ENCODE measurements around the gene HSH2D.
"Not testable (repeated sequence)": the region's sequence is repeated elsewhere in the genome, so short reads cannot be mapped to it uniquely, and the experiment has no call there.

Gene HSH2D, protein sequence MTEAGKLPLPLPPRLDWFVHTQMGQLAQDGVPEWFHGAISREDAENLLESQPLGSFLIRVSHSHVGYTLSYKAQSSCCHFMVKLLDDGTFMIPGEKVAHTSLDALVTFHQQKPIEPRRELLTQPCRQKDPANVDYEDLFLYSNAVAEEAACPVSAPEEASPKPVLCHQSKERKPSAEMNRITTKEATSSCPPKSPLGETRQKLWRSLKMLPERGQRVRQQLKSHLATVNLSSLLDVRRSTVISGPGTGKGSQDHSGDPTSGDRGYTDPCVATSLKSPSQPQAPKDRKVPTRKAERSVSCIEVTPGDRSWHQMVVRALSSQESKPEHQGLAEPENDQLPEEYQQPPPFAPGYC

DNA sequence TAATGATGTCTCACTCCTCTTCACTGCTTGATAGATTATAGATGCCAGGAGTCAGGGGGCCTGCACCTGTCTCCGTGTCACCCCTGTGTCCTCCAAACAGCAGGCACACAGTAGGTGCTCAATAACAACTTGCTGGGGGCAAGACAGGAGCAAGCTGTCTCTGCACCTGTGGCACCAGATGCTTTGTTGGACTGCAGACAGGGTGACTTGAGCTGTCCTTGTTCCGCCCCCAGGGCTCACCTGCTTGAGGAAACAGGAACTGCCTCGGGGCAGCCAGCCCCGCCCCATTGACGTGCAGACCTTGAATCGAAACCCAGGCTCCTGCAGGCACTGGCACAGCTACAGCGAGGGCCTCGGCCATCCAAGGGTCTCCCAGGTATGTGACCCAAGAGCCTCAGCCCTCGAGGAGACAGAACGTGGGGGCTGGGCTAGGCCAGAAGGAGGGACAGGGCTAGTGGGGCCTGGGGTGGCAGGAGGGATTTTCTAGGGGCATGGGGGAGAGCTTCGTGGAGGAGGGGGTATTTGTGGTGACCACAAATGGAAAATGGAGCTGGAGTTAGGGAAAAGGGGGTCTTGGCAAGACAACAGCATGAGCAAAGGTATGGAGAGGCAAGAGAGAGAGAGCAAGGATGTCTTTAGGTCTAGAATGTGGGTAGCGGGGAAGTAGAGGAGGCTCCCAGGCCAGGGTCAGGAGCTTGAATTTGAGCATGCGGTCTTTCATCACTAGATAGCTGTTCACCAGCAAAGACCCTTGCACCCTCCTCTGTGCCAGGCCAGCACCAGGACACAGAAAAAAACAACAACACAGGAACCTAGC, at the start of gene HSH2D:
Gene HSH2D, plus strand, starts transcription at position 287 of the 817 bp plus-strand sequence. CDS start 5,066 bp downstream, outside the sequence.
- no peak for FAIRE-seq

DNA sequence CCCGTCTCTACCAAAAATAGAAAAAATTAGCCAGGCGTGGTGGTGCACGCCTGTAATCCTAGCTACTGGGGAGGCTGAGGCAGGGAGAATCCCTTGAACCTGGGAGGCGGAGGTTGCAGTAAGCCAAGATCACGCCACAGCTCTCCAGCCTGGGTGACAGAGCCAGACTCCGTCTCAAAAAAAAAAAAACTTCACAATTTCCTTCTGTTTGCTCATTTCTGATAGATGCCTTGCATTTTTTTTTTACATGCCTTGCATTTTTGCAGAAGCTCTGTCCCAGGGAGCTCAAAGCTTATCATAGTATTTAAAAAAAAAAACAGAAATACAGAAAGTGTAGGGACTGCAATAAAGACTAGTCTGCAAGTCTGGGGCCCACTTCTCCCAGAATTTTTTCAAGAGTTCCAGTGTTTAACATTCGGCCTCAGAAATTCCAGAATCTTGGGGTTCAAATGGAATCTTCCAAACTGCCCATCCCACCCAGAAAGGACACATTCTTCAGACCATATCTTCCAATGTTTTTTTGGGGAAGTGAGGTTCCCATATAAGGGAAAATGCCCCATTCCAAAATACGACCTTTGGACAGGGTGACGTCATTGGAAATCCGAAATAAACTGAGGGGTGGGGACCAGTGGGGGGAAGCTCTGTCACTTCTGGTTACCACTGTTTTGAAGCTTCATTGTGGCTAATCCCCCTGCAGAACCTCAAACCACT, 49.0 kb upstream of the HSH2D start:
- FAIRE-seq, result no peak

DNA sequence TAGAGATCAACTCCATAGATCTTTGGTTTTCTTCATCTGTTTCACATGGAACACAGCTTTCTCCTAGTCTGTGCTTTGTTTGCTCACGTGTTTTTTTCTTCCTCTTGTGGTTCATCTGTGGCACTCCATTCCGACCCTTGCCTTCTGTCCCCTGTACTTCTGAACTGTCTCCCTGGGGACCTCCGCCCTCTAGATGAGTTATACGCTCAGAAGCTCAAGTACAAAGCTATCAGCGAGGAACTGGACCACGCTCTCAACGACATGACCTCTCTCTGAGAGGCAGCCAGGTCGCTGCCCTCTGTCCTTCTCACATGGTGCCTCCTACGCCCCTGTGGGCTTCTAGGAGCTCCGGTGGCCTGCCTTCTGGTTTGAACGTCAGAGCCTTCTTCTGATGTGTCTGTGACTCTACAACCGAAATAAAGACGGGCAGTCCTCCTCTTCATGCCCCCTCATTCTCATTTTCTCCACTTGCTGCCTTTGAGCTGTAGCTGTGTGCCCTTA, 48.4 kb upstream of the HSH2D start:
- FAIRE-seq, result no peak

DNA sequence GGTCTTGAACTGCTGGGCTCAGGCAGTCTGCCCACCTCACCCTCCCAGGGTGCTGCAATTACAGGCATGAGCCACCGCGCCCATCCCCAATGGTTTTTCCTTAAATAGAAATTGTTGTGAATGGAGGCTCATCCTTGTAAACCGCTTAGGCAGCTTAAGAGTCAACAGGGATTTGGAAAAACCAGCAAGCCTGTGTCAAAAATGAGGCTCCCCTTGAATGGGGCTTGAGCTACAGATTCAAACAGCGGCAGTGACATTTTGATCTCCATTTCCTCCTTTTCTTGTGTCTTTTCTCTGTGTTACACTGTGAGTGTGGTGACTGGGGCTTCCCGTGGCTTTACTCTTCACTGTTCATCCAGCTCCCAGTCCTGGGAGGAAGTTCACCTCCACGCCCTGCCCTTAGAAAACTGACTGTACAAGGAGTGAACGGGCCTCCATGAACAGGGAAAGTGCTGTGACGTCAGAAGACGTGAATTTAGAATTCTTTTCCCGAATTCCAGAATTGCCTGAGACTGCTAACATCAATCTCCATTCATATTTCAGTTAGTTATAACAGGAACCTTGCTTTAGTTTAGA, 47.1 kb upstream of the HSH2D start:
- FAIRE-seq, result no peak

DNA sequence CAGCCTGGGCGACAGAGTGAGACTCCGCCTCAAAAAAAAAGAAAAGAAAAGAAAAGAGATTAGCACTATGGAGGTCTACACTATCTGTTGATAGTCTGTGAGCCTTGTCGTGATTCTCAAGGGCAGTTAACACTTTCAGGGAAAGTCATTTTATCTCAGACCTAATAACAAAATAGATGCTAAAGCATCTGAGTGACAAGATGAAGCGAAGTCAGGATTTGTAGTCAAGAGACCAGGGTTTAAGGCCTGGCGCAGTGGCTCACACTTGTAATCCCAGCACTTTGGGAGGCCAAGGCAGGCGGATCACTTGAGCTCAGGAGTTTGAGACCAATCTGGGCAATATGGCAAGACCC, 45.1 kb upstream of the HSH2D start:
- FAIRE-seq, result no peak

DNA sequence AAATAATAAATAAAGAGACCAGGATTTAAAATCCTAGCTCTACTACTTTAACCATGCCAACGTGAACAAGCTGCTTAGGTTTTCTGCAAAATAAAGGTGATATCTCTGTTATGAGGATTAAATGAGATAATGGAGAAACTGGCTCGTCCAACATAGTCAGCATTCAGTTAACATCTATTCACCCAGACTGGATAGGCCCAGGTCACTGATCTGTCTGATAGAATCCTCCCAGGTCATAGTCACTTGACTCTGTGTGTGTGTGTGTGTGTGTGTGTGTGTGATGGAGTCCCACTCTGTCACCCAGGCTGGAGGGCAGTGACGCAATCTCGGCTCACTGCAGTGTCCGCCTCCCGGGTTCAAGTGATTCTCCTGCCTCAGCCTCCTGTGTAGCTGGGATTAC, 44.7 kb upstream of the HSH2D start:
- no peak for FAIRE-seq

DNA sequence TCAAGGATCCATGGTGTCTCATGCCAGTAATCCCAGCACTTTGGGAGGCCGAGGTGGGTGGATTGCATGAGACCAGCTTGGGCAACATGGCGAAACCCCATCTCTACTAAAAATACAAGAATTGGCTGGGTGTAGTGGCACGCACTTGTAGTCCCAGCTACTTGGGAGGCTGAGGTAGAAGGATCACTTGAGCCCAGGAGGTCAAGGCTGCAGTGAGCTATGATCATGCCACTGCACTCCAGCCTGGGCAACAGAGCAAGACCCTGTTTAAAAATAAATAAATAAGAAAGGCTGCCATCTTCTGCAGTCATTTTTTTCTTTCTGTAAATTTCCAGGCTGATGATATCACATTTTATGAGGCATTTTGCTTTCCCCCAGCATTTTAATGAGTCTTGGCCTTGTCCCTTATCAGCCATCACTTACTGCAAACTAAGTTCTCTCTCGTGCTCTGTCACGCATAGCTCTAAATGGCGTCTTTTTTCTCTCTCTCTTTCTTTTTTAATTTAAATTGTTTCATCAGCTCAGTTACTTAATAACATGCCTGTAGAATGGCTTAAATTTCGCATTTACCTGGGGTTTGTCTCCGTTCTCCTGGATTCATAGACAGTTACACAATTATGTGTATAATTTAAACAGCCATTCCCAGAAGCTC, 44.0 kb upstream of the HSH2D start:
- not testable (repeated sequence) for FAIRE-seq

DNA sequence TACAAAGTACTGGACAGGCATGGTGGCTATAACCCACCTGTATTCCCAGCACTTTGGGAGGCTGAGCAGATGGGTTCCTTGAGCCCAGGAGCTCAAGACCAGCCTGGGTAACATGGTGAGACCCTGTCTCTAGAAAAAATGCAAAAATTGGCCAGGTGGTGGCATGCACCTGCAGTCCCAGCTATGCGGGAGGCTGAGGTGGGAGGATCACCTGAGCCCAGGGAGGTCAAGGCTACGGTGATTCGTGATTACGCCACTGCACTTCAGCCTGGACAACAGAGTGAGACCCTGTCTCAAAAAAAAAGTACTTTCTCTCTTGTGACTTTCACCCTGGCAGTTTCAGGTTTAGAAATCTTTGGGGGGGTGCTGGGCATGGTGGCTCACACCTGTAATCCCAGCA, 43.0 kb upstream of the HSH2D start:
- FAIRE-seq, result no peak

DNA sequence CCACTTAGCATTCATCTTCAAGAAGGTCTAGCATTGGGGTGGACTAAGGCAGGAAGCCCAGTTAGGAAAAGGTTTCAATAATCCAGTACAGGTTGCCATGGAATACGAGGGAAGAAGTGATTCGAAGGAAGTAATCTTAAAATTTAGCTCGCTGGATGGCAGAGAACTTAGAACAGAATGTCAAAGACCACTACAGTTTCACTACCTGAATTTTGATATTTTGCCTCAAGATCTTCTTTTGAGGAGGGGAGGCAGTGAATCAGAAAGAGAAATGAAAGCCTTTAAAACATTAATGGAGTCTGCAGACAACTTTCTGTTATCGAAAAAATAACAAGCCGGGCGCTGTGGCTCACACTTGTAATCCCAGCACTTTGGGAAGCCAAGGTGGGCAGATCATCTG, 38.8 kb upstream of the HSH2D start:
- FAIRE-seq, result no peak

DNA sequence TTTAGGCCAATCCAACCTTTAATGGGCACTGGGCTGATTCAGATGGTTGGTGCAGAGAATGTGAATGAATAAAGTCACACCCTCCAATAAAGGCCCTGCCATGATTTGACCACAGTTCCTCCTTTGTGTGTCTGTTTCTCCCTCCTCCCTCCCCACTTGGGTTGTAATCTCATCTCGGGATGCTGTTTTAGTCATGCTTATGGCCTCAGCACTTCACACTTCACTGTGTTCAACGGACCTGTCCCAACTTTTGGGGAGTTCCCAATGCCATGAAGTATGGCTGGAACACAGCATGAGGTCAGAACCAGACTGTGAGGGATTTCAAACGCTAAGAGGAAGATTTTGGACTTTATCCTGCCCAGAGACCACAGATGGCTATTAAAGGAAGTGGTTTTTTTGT, 37.4 kb upstream of the HSH2D start:
- no peak for FAIRE-seq

DNA sequence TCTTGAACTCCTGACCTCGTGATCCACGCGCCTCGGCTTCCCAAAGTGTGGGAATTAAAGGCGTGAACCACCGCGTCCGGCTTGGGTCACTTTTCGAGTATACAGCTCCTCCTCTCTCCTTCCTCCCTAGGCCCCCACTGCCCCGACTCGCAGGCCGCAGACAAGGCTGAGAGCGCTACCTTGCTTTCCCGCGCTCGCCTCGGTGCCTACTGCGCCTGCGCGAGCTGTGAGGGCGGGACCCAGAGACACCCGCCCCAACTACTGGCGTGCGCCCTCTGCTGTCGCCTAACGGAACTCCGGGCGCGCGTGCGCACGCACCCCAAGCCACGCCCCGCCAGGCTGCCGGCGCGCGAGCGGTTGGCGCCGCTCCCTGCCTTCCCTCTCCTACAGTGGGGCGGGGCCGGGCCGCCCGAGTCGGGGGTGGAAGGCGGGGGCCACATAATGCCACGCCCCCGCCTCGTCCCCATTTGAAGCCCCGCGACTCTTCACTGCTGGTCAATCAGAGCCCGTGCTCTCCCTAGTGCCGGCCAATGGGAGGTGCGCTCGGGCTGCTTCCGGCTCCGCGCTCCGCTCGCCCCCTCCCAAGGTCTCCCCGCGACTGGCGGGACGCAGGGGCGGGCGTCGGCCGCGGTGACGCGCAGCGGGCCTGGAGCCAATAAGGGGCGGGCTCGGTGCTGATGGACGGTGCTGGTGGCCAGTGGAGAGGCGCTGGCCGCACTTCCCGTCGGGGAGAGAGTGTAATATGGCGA, 32.2 kb upstream of the HSH2D start, which contains the start of gene RAB8A:
Gene RAB8A, plus strand, starts transcription at position 730 of the 749 bp plus-strand sequence. Its CDS starts 13 bp downstream, at position 743.
- peak; percentile 24 for FAIRE-seq

DNA sequence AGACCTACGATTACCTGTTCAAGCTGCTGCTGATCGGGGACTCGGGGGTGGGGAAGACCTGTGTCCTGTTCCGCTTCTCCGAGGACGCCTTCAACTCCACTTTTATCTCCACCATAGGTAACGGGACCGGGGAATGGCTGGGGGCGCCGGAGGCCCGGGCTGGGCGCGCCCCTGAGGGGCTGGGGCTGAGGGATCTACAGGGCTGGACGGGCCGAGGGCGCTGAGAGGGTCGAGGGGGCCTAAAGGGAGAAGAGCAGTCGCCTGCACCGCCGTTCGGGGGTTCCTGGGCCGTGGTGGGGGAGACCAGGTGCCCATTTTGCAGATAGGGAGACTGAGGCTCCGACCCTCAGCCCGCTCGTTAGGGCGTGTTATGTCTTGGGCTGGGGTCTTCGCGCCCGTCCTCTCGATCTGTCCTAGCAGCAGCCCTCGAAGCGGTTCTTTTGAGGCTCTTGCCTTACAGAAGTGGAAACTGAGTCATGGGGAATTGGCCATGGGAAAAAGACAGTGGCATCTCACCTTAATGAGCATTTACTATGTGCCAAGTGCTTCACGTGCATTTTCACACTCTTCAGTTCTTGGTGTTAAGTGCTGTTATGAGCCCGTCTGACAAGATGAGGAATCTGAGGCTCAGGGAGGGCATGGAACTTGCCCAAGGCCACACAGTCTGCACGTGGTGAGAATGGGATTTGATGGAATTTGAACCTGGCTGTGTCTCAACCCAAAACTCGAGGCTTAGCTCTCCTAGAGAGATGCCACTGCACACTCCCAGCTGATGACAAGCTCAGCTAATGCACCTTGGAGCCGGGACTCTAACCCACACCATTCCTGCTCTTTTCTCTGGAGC, 31.4 kb upstream of the HSH2D start:
- no peak for FAIRE-seq

DNA sequence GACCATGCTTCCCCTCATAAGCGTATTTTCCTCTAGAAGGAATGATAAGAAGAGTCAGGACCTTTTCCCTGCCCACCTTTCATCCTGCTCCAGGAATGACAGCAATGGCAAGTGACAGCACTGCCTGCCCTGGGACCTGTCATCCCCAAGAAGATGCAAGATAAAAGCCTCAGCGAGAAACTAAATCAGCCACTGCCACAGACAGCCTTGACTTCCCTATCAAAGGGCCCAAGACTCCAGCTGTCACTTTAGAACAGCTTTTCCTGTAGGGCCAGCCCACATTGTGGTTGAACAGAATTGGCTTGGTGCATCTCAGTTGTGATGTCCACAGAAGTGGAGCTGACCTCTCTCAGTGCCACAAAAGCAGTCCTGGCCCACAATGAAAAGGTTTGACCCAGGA, 30.7 kb upstream of the HSH2D start:
- FAIRE-seq, result no peak

DNA sequence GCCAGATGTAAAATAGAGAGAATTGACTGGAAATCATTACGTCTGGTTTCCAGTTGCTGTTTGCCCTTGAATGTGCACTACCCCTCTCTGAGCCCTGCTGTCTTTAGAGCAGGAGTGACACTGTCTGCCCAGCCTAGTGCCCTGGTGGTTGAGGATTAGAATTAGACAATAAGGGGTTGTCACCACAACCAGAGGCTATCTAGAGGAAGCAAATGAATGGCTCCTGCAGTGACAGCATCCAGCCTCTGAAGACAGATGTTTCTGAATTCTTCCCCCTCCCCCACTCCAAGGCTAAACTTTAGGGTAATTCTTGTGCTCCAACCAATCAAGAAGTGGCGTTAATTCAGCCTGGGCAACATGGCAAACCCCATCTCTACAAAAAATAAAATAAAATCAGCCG, 29.8 kb upstream of the HSH2D start:
- FAIRE-seq, result no peak

DNA sequence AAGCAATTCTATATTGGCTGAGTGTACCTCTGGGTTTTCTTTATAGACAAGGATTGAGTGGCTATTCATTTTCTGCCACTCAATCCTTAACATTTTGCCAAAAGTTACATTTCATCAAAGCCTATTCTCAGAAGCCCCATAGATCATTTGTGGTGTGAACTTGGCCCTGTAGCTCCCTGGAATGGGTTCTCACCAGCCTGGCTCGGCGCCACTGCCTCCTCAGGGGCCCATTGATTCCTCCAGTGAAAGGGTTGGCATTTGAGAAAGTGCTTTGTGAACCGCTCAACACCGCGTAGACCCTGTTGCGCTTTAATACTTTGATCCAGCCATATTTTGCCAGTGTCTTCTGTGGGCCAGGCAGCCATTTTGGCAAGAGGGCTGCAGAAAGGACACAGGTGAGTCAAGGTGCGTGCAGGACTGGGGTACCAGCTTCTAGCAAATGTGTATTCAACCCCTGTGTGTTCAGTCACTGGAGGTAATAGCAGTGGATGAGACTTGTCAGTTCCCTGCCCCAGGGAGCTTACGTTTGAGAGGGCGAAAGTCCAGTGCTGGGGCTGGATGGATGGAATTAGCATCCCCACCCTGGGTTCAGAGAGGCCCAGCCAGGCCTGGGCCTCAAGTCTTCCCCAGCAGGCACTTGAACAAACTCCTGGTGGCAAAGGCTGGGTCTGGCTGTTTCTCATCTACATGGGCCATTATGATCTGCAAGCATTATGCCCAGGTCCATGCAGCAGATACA, 28.0 kb upstream of the HSH2D start:
- FAIRE-seq, result no peak

DNA sequence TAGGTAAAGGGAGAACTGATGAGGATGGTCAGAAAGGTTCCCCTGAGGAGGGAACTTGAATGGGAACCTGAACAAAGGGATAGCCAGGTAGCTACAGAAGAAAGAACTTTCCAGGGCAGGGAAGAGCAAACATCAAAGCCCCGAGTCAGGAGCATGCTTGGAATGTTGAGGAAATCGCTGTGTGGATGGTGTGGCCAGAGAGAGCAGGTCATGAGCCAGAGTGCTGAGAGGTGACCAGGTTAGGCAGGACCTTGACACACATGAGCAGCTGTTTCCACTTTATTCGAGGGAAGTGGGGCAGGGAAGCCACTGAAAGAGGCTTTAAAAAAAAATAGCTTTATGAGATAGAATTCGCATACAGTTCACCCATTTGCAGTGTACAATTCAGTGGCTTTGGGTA, 27.4 kb upstream of the HSH2D start:
- no peak for FAIRE-seq

DNA sequence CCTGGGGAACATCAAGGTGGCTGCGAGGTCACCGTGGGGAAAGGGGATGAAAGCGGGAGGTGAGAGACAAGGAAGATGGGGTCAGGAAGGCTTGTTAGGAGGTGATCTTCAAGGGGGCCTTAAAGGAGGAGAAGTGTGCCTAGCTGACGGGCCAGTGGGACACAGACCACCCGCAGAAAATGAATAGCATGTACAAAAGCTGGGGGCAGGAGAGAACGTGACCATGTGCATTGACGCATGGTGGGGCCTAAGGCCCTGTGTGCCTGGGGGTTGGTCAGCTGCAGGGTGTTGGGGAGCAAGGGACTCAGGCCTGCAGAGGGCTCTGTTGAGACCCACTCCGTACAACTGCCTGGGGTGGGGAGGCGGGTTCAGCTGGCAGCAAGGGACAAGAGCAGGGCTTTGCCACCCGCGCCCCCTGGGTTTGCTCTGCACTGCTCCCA, 25.9 kb upstream of the HSH2D start:
- no peak for FAIRE-seq

DNA sequence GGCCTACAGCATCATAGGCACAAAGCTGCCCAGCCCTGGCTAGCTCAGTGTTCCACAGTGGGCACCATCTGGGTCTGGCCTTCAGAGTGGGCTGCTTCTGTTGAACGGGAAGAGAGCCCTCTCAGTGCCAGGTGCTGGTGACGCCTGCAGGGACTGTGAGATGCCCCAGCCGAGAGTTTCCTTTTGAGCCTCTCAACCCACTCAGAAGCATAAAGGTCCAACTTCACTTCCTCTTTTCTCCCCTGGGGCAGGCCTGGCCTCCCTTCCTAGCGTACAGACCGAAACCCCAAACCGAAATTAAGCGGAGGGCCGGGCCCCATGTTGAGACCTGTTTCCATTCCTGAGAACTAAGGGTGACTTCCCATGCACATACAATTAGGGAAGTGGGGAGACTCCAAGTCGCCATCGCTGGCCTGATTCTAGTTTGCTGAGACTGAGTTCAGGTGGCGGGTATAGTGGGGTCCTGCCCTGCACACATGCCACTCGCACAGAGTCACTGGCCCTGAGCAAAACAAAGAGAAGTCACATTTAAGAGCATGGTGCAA, 24.9 kb upstream of the HSH2D start:
- no peak for FAIRE-seq

DNA sequence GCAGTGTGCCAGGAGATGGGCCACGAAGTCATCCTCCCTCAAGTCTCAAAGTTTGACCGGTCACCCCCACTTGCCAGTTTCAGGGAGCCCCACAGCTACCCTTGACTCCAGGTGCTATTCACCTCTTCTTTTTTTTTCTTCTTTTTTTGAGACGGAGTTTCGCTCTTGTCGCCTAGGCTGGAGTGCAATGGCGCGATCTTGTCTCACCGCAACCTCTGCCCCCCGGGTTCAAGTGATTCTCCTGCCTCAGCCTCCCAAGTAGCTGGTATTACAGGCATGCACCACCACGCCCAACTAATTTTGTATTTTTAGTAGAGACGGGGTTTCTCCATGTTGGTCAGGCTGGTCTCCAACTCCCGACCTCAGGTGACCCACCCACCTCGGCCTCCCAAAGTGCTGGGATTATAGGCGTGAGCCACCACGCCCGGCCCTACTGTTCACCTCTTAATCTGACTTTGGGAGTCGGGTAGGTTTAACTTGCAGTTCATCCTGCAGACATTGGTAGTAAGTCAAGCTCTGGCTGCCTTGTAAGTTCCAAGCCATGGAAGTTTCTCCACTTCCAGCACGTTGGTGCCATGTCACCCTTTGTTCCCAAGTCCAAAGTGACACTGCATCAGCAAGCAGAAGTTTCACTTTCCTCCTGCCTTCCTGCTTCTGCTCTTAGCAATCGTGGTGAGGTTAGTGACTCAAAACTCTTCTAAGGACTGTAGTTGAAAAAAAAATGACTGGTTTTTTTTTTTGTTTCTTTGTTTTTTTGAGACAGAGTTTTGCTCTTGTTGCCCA, 24.2 kb upstream of the HSH2D start:
- not testable (repeated sequence) for FAIRE-seq

Measured in islet of Langerhans (tissue), 1 donor.